Activated gamma-delta T cell (primary cell): ENCODE data around the gene TIGAR.

Experiments used
- DNase-seq: peaks from one replicate; lab custom pipeline; 2025; lab: John Stamatoyannopoulos, UW

The TIGAR gene

GRCh38 chr12:4282892-4283511 is 38.0 kb upstream of the TIGAR start:
- DNase-seq, result no peak

GRCh38 chr12:4283512-4284255 is 37.3 kb upstream of the TIGAR start:
- DNase-seq, result no peak

- DNase-seq, result no peak
Observed at GRCh38 chr12:4284306-4284705, 36.7 kb upstream of the TIGAR start.

- no peak for DNase-seq
Observed at GRCh38 chr12:4285070-4285469, 35.9 kb upstream of the TIGAR start.

- no peak for DNase-seq
Observed at GRCh38 chr12:4286228-4286627, 34.8 kb upstream of the TIGAR start.

DNA sequence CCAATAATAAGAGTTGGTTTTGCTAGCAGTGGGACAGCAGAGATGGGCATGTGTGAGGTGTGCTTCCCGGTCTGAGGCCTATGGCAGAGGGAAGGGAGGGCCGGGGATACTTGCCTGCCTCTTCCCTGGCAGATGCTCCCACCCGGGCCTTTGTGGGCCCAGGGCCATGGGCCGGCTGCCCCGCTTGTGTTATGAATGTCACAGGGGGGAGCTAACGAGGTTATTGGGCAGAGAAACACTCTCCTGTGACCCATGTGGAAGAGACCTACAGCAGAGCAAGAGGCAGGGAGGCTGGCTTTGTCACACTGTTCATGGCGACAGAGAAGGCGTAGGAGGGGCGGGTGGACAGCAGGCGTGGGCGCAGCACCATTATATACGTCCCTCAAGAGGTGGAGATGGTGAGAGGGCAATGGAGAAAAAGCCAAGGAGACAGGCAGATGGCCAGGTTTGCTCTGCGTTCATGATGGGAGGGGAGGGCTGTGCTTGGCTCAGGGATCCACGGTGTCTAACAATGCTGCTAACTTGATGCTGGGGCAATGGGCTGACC is 34.2 kb upstream of the TIGAR start:
- DNase-seq, result no peak

GRCh38 chr12:4287325-4288211 is 33.4 kb upstream of the TIGAR start:
- no peak for DNase-seq

GRCh38 chr12:4288296-4289131 is 32.5 kb upstream of the TIGAR start:
- no peak for DNase-seq

GRCh38 chr12:4289231-4289878 is 31.7 kb upstream of the TIGAR start:
- no peak for DNase-seq

DNA sequence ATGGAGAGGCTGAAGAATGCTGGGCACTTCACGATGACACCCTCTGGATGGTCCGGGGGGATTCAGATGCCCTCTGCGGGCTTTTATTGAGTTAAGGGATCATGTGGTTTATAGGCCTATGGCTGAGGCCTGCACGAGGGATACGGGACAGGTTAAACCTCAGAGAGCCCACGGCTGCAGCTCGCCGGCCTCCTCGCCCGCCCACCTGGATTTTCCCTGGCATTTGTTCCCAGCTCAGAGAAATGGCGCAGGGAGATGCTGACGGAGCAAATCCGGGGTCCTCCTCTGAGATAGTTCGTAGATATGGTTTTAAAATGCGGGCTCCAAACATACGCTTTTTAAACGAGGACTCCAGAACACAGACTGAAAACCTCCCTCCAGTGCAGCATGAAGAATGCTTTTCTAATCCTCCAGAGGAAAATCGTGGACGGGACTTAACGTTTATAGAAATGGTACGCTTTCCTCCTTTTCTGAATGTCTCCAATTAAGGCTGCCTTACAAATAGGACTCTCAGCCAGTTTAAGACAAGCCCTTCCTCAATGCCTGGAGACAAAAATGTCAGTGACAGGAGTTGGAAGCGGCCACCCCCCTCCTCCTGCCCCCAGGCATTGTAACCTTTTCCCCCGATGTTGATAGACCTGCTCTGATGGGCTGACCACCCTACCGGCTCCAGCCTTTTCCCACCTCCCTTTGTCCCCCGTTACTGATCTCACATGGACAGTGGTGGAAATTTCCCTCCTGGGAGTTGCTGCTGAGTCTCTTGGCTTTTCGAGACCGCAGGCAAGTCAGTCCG is 30.8 kb upstream of the TIGAR start:
- no peak for DNase-seq

- DNase-seq, result no peak
Observed at GRCh38 chr12:4292341-4293073, 28.5 kb upstream of the TIGAR start.

- no peak for DNase-seq
Observed at GRCh38 chr12:4293299-4293965, 27.6 kb upstream of the TIGAR start.

GRCh38 chr12:4293966-4294505 is 27.0 kb upstream of the TIGAR start:
- no peak for DNase-seq

GRCh38 chr12:4296751-4297150 is 24.3 kb upstream of the TIGAR start:
- no peak for DNase-seq

DNA sequence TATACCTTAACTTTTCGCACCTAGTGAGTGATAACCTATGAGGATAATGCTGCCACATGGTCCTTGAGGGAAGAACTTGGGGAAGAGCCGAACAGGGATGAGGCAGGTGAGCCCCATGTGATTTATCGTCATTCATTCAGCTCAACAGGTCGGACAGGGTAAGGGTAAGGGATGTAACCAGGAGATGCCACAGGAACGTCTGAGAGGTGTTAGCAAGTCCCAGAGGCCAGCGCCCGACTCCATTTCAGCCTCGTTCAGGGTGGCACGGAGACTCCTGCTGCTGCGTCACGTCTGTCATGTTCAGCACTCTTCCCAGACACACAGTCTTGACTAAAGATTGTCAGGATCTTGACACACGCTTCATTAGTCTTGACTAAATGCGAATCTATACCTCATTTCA is 23.4 kb upstream of the TIGAR start:
- no peak for DNase-seq

DNA sequence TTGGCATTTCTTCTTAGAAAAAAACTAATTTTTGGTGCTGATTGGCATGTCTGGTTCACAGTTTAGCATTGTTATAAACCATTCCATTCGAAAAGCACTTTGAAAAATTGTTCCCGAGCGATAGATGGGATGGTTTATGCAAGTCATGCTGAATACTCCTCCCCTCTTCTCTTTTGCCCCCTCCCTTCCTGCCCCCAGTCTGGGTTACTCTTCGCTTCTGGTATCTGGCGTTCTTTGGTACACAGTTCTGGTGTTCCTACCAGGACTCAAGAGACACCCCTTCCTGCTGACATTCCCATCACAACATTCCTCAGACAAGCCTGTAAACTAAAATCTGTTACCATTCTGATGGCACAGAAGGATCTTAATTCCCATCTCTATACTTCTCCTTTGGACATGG is 20.1 kb upstream of the TIGAR start:
- DNase-seq, result no peak

DNA sequence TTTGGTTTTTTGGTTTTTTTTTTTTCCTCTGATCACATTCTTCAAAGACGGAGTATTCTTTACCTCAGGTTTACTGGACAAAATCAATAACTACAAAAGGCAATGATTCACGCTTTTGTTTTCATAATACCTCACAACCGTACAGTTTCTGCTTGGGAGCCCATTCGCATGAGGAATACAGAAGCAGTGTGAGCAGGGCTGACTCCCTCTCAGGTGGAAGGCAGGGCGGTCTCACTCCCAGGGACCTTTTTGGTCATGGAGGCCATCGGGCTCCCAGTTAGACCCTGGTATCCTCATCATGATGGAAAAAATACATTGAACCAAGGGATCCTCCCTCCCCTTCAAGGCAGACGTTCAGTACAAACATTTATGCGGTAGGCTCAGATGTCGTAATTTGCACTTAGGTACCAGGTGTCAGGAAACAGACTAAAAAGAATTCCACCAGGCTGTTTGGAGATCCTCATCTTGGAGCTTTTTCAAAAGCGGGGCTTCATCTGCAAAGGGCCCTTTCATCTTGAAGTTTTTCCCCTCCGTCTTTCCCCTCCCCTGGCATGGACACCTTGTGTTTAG is 19.0 kb upstream of the TIGAR start:
- no peak for DNase-seq

- DNase-seq, result no peak
Observed at GRCh38 chr12:4302881-4303280, 18.1 kb upstream of the TIGAR start.
